Cardiac atrium fibroblast (primary cell): ENCODE results near the gene LEPROT. TPM values are rescaled to one million over a fixed set of nuclear protein-coding genes. Genes with fewer than 3 reads are reported as not detected.

Experiments
- total RNA-seq: library from RNA; depleted of rRNA; stranded (reverse); fragments of >200 nt; gene quantifications from 2 replicates; pipeline ENCODE4 v1.2.3, GENCODE V29; 2015

Gene LEPROT, protein sequence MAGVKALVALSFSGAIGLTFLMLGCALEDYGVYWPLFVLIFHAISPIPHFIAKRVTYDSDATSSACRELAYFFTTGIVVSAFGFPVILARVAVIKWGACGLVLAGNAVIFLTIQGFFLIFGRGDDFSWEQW
- total RNA-seq = 70.6 and 73.7 TPM in 2 replicates

DNA sequence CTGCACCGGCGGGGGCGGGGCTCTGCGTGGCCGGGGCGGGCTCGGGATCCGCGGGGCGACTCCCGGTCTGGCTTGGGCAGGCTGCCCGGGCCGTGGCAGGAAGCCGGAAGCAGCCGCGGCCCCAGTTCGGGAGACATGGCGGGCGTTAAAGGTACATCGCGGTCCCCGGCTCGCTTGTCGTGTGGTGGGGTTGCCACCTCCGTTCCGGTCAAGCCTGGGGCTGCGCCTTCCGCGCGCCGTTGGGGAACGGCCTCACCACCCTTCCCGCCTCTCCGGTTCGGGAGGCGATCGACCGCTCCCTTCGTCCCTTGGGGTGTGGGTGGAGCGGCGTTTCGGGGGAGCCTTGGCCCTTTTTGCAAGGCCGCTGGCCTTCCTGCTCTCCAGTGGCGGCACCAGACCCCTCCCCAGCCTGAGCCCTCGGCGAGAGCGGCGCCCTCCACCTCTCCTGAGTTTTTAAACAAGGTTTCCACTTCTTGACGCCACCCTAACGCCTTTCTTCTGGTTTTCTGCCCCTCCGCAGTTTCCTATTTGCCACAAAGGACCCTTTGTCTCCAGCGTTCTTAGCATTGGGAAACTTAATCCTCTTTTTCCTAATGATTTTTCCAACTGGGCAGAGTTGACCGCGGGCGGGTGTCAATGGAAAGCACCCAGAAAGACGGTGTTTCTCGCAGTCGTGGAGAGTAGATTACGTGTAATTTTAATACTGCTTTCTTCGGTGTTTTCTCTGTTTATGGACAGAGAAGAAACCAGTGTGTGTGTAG, at the start of gene LEPROT, which contains the start of gene LEPR:
LEPROT (plus strand) TSS at position 79 of the 761 bp plus-strand sequence; CDS start at position 136, 57 bp downstream.
LEPR (plus strand) TSS at position 79 of the 761 bp plus-strand sequence. CDS start 144,898 bp downstream, outside the sequence.

Other genes with a start within 250 kb of the LEPROT start
- gene DNAJC6, start 111.1 kb upstream of the LEPROT start, total RNA-seq = 1.1 and 4.7 TPM in 2 replicates
- gene LEPR, start within 50 bp of the LEPROT start, total RNA-seq = 13.3 and 15.7 TPM in 2 replicates